T-cell (primary cell): ENCODE data around the gene OR2A2. TPM values are rescaled to one million over a fixed set of nuclear protein-coding genes. Genes with fewer than 3 reads are reported as not detected.

Experiments used
- ATAC-seq, 4 experiments: fragments of 200-7000 bp in 3 of 4; fragments of 150-1000 bp in 1 of 4; cut with Tn5 transposase; replicated peaks in 1 of 4; 1 replicate in 3 of 4; 2 replicates in 1 of 4; pipeline ENCODE4 v1.10.0; 2021; ENCODE audit warnings: moderate library complexity in 3 of 4, mild to moderate bottlenecking in 2 of 4, moderate number of reproducible peaks in 1 of 4
- CTCF ChIA-PET, 2 donors: fragments of 300-600 bp; sonication (Branson Sonifier 250); formaldehyde crosslinking; loops; one replicate each; lab custom pipeline; 2022; ENCODE audit warnings: antibody characterized with exemption in 2 of 2; lab: Charles Lee
- POLR2A ChIA-PET, 2 donors: fragments of 300-600 bp; sonication (Branson Sonifier 250); formaldehyde crosslinking; loops; one replicate each; lab custom pipeline; 2022; ENCODE audit warnings: antibody characterized with exemption in 2 of 2; lab: Charles Lee
- DNase-seq, 35 experiments: peaks; one replicate each; pipeline versions ENCODE4 v3.0.0 to v3.0.0-alpha.2; 2013 to 2023
- H3K27ac ChIP-seq: one replicate; pipeline ENCODE4 v1.5.1; 2013; ENCODE audit warnings: low read length
- H3K27me3 ChIP-seq, 2 experiments: replicated peaks in 1 of 2; 1 replicate in 1 of 2; 2 replicates in 1 of 2; pipeline versions ENCODE4 v1.6.1 to v1.7.0; 2013; ENCODE audit warnings: low read length in 1 of 2, mixed read lengths in 1 of 2; ENCODE audit not compliant: control insufficient read depth in 2 of 2, insufficient read depth in 2 of 2; ENCODE audit errors: extremely low read depth in 1 of 2
- H3K36me3 ChIP-seq, 2 donors: 1 replicate in 1 of 2; 2 replicates in 1 of 2; pipeline versions ENCODE4 v1.6.1 to v1.7.0; 2013; ENCODE audit warnings: low read length in 1 of 2; ENCODE audit not compliant: control insufficient read depth in 2 of 2, insufficient read depth in 1 of 2; ENCODE audit errors: extremely low read depth in 1 of 2
- H3K4me1 ChIP-seq, 2 experiments: 1 replicate in 1 of 2; 2 replicates in 1 of 2; pipeline versions ENCODE4 v1.6.1 to v1.7.0; 2013; ENCODE audit warnings: low read length in 2 of 2, mixed read lengths in 1 of 2; ENCODE audit not compliant: insufficient read depth in 2 of 2, control insufficient read depth in 1 of 2; ENCODE audit errors: extremely low read depth in 1 of 2
- H3K4me3 ChIP-seq, 2 donors: 1 replicate in 1 of 2; 2 replicates in 1 of 2; pipeline versions ENCODE4 v1.5.1 to v1.7.0; 2013; ENCODE audit warnings: mild to moderate bottlenecking in 2 of 2, low read length in 1 of 2, moderate library complexity in 1 of 2; ENCODE audit not compliant: control insufficient read depth in 1 of 2; ENCODE audit errors: extremely low read depth in 1 of 2
- H3K9me3 ChIP-seq: 2 replicates; pipeline ENCODE4 v1.7.0; 2013
- H3K27ac Mint-ChIP-seq, 2 donors: one replicate each; pipeline ENCODE4 v1.8.0; 2020 to 2021; ENCODE audit warnings: mild to moderate bottlenecking in 2 of 2, mixed read lengths in 2 of 2
- H3K27me3 Mint-ChIP-seq, 2 donors: one replicate each; pipeline ENCODE4 v1.8.0; 2021 to 2022; ENCODE audit warnings: mixed read lengths in 2 of 2
- H3K36me3 Mint-ChIP-seq: one replicate; pipeline ENCODE4 v1.8.0; 2021; ENCODE audit warnings: mixed read lengths
- H3K4me1 Mint-ChIP-seq, 3 donors: one replicate each; pipeline ENCODE4 v1.8.0; 2020 to 2022; ENCODE audit warnings: mixed read lengths in 3 of 3, mild to moderate bottlenecking in 1 of 3
- H3K4me3 Mint-ChIP-seq, 3 donors: one replicate each; pipeline ENCODE4 v1.8.0; 2020 to 2022; ENCODE audit warnings: mild to moderate bottlenecking in 3 of 3, mixed read lengths in 3 of 3, moderate library complexity in 3 of 3
- H3K9me3 Mint-ChIP-seq, 3 donors: one replicate each; pipeline ENCODE4 v1.8.0; 2020 to 2022; ENCODE audit warnings: mixed read lengths in 3 of 3
- WGBS: methylation state at CpG from one replicate; pipeline ENCODE4 v1.1.5; 2013; ENCODE audit warnings: missing lambda C conversion rate; ENCODE audit not compliant: insufficient coverage; 5-methylcytosine and 5-hydroxymethylcytosine counted together
- total RNA-seq, 35 experiments: library from RNA in 6 of 35; stranded (reverse) in 6 of 35; fragments of 120-200 nt in 1 of 35; gene quantifications; one replicate each; pipeline versions ENCODE4 v1.2.1 to v1.2.4 and lab custom pipeline; 2013 to 2026

Gene OR2A2
- total RNA-seq, 5 donors from 2014 or later (not counting 1 experiment from before 2014, with no cell fraction given): not detected

GRCh38 chr7:144086730-144087129 is 22.7 kb upstream of the OR2A2 start:
- Histone ChIP-seq H3K36me3 (no peaks in the 10 kb centered on the region), H3K4me1 (no peaks in the 10 kb centered on the region), H3K27ac (no peak overlapping the region), H3K9me3 (no peaks in the 10 kb centered on the region), H3K4me3 (no peak overlapping the region), H3K27me3 (peaks cover 0 to 6% of the 10 kb centered on the region in 2 experiments)
- WGBS: 76% methylated on average over 4 of the region's 4 CpGs
- peaks cover 0 to 9% (median 5%) of the 10 kb centered on the region in 3 donors for H3K9me3 Mint-ChIP-seq
- DNase-seq (no peak), ATAC-seq (no peak)
- H3K27me3 Mint-ChIP-seq: peaks cover 5 to 21% of the 10 kb centered on the region in 2 donors
- H3K4me3 Mint-ChIP-seq: no peak overlapping the region
- H3K36me3 Mint-ChIP-seq: no peaks in the 10 kb centered on the region
- POLR2A ChIA-PET: no interaction called here
- CTCF ChIA-PET: no interaction called here
- H3K4me1 Mint-ChIP-seq: no peaks in the 10 kb centered on the region
- no peak overlapping the region for H3K27ac Mint-ChIP-seq

GRCh38 chr7:144087230-144087629 is 22.2 kb upstream of the OR2A2 start:
- DNase-seq (no peak), ATAC-seq (no peak)
- H3K27ac ChIP-seq: no peak overlapping the region
- no peaks in the 10 kb centered on the region for H3K36me3 ChIP-seq
- Mint-ChIP-seq H3K27ac (no peak overlapping the region), H3K4me3 (no peak overlapping the region), H3K4me1 (no peaks in the 10 kb centered on the region), H3K27me3 (peaks cover 5 to 17% of the 10 kb centered on the region in 2 donors), H3K9me3 (peaks cover 0 to 9% (median 5%) of the 10 kb centered on the region in 3 donors), H3K36me3 (no peaks in the 10 kb centered on the region)
- CTCF ChIA-PET: no interaction called here
- no peaks in the 10 kb centered on the region for H3K4me1 ChIP-seq
- POLR2A ChIA-PET: no interaction called here
- WGBS: no CpG with 5 or more reads among the region's 1 CpG
- no peak overlapping the region for H3K4me3 ChIP-seq
- peaks cover 0 to 6% of the 10 kb centered on the region in 2 experiments for H3K27me3 ChIP-seq
- no peaks in the 10 kb centered on the region for H3K9me3 ChIP-seq

GRCh38 chr7:144090667-144091066 is 18.7 kb upstream of the OR2A2 start:
- no peaks in the 10 kb centered on the region for H3K36me3 Mint-ChIP-seq
- no peaks in the 10 kb centered on the region for H3K36me3 ChIP-seq
- H3K27me3 Mint-ChIP-seq: peaks cover 10 to 19% of the 10 kb centered on the region in 2 donors
- DNase-seq: no peak
- no peak overlapping the region for H3K27ac ChIP-seq
- ATAC-seq: no peak
- peaks cover 0 to 9% of the 10 kb centered on the region in 2 experiments for H3K27me3 ChIP-seq
- H3K9me3 ChIP-seq: no peaks in the 10 kb centered on the region
- H3K27ac Mint-ChIP-seq: no peak overlapping the region
- CTCF ChIA-PET: no interaction called here
- WGBS: no CpG with 5 or more reads among the region's 3 CpGs
- H3K9me3 Mint-ChIP-seq: peaks cover 0 to 15% (median 5%) of the 10 kb centered on the region in 3 donors
- H3K4me3 ChIP-seq: no peak overlapping the region
- no peaks in the 10 kb centered on the region for H3K4me1 Mint-ChIP-seq
- no peaks in the 10 kb centered on the region for H3K4me1 ChIP-seq
- POLR2A ChIA-PET: no interaction called here
- H3K4me3 Mint-ChIP-seq: no peak overlapping the region

- H3K27ac ChIP-seq: no peak overlapping the region
- peaks cover 0 to 4% of the 10 kb centered on the region in 2 experiments for H3K27me3 ChIP-seq
- Mint-ChIP-seq H3K27ac (no peak overlapping the region), H3K36me3 (no peaks in the 10 kb centered on the region), H3K4me1 (peaks cover 7 to 13% (median 10%) of the 10 kb centered on the region in 3 donors), H3K4me3 (no peak overlapping the region), H3K9me3 (peaks cover 0 to 5% (median 0%) of the 10 kb centered on the region in 3 donors), H3K27me3 (peaks cover 5 to 19% of the 10 kb centered on the region in 2 donors)
- no peak overlapping the region for H3K4me3 ChIP-seq
- ChIA-PET CTCF (no interaction called here), POLR2A (no interaction called here)
- no peak for ATAC-seq
- no peak for DNase-seq
- H3K9me3 ChIP-seq: no peaks in the 10 kb centered on the region
- no peaks in the 10 kb centered on the region for H3K36me3 ChIP-seq
- H3K4me1 ChIP-seq: peaks cover 0 to 9% of the 10 kb centered on the region in 2 experiments
Measured at GRCh38 chr7:144098776-144099175, 10.6 kb upstream of the OR2A2 start.

- Histone ChIP-seq H3K36me3 (no peaks in the 10 kb centered on the region), H3K27me3 (peaks cover 0 to 2% of the 10 kb centered on the region in 2 experiments), H3K4me1 (peaks cover 0 to 9% of the 10 kb centered on the region in 2 experiments), H3K9me3 (no peaks in the 10 kb centered on the region), H3K4me3 (no peak overlapping the region), H3K27ac (no peak overlapping the region)
- CTCF ChIA-PET: no interaction called here
- Mint-ChIP-seq H3K27me3 (peaks cover 5 to 14% of the 10 kb centered on the region in 2 donors), H3K36me3 (no peaks in the 10 kb centered on the region), H3K27ac (no peak overlapping the region), H3K4me1 (peaks cover 7 to 13% (median 10%) of the 10 kb centered on the region in 3 donors), H3K9me3 (no peaks in the 10 kb centered on the region), H3K4me3 (no peak overlapping the region)
- DNase-seq: no peak
- WGBS: no CpG with 5 or more reads among the region's 3 CpGs
- peak in 1 of 4 experiments; percentile 52 for ATAC-seq
- POLR2A ChIA-PET: no interaction called here
Measured at GRCh38 chr7:144100607-144101006, 8.8 kb upstream of the OR2A2 start.

GRCh38 chr7:144102041-144102440 is 7.3 kb upstream of the OR2A2 start:
- POLR2A ChIA-PET: no interaction called here

GRCh38 chr7:144105211-144105610 is 4.2 kb upstream of the OR2A2 start:
- Mint-ChIP-seq H3K27me3 (peaks cover 6 to 7% of the 10 kb centered on the region in 2 donors), H3K27ac (no peak overlapping the region), H3K4me3 (no peak overlapping the region), H3K36me3 (no peaks in the 10 kb centered on the region), H3K9me3 (no peaks in the 10 kb centered on the region), H3K4me1 (peaks cover 6 to 12% (median 10%) of the 10 kb centered on the region in 3 donors)
- CTCF ChIA-PET: interaction anchor here in 1 of 2 donors (0.9 kb wide), 1 partner anchor 23 kb away, joined by 3 read pairs; no protein-coding TSS in a partner anchor
- POLR2A ChIA-PET: no interaction called here
- Histone ChIP-seq H3K27me3 (no peaks in the 10 kb centered on the region), H3K4me3 (no peak overlapping the region), H3K27ac (no peak overlapping the region), H3K36me3 (no peaks in the 10 kb centered on the region), H3K4me1 (peaks cover 0 to 6% of the 10 kb centered on the region in 2 experiments), H3K9me3 (no peaks in the 10 kb centered on the region)
- ATAC-seq (no peak), DNase-seq (no peak)

More at GRCh38 chr7:144102041-144102440, 7.3 kb upstream of the OR2A2 start:
- H3K27ac Mint-ChIP-seq: no peak overlapping the region
- Histone ChIP-seq H3K36me3 (no peaks in the 10 kb centered on the region), H3K27me3 (no peaks in the 10 kb centered on the region), H3K4me3 (no peak overlapping the region), H3K9me3 (no peaks in the 10 kb centered on the region), H3K4me1 (peaks cover 0 to 9% of the 10 kb centered on the region in 2 experiments), H3K27ac (no peak overlapping the region)
- no peak for ATAC-seq
- H3K4me3 Mint-ChIP-seq: no peak overlapping the region
- peaks cover 7 to 13% (median 10%) of the 10 kb centered on the region in 3 donors for H3K4me1 Mint-ChIP-seq
- CTCF ChIA-PET: no interaction called here
- no peak for DNase-seq
- H3K27me3 Mint-ChIP-seq: peaks cover 0 to 6% of the 10 kb centered on the region in 2 donors
- H3K36me3 Mint-ChIP-seq: no peaks in the 10 kb centered on the region
- H3K9me3 Mint-ChIP-seq: no peaks in the 10 kb centered on the region
